ENCODE measurements around the gene STK26. TPM values are rescaled to one million over a fixed set of nuclear protein-coding genes. Genes with fewer than 3 reads are reported as not detected.

Gene STK26
- total and polyA plus RNA-seq, 2 of the 4 experiments (the other 2 are of a cell fraction) = 0.17 to 0.18 TPM

GRCh38 chrX:132068405-132068804 lies 45.3 kb downstream of the STK26 start:
- H3K9me3 ChIP-seq (ENCODE audit: control insufficient read depth, insufficient read depth, low read length) = no peaks in the 10 kb centered on the region
- H3K18ac ChIP-seq (ENCODE audit: low read depth, low read length) = no peak overlapping the region
- no peaks in the 10 kb centered on the region for H3K27me3 ChIP-seq (ENCODE audit: control insufficient read depth, insufficient read depth, low read length)
- H3K4me3 ChIP-seq (ENCODE audit: insufficient read depth, low read depth, low read length) = no peak overlapping the region
- WGBS, 2 experiments (ENCODE audit: extremely low coverage in 2 of 2, insufficient read length in 1 of 2) = no CpG with 5 or more reads among the region's 1 CpG
- H3K27ac ChIP-seq (ENCODE audit: insufficient read depth, low read length) = no peak overlapping the region
- dilution Hi-C loops (cut with HindIII; ENCODE audit: low sequenced_read_pairs, unreplicated experiment) = no loop called here
- H2BK120ac ChIP-seq (ENCODE audit: low read depth, low read length) = no peak overlapping the region
- no peak overlapping the region for H3K4ac ChIP-seq (ENCODE audit: low read depth, low read length)
- DNase-seq (no peak), ATAC-seq (ENCODE audit: low read depth) (no peak)
- no peak overlapping the region for H2BK5ac ChIP-seq (ENCODE audit: low read depth, low read length, poor library complexity, severe bottlenecking)
- H4K20me1 ChIP-seq (ENCODE audit: insufficient read depth, low read length) = no peaks in the 10 kb centered on the region
- TF ChIP-seq, protein P1, sequence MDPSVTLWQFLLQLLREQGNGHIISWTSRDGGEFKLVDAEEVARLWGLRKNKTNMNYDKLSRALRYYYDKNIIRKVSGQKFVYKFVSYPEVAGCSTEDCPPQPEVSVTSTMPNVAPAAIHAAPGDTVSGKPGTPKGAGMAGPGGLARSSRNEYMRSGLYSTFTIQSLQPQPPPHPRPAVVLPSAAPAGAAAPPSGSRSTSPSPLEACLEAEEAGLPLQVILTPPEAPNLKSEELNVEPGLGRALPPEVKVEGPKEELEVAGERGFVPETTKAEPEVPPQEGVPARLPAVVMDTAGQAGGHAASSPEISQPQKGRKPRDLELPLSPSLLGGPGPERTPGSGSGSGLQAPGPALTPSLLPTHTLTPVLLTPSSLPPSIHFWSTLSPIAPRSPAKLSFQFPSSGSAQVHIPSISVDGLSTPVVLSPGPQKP (IDR thresholded peaks at IDR 0.05; ENCODE audit: borderline replicate concordance, low read depth, low read length) = no peak
- no peak for TF ChIP-seq MAZ (IDR thresholded peaks at IDR 0.05; ENCODE audit: borderline replicate concordance, low read depth, low read length)
- TF ChIP-seq MAFK (IDR thresholded peaks at IDR 0.05; ENCODE audit: low read depth, low read length) = no peak
- no peak for TF ChIP-seq SMC3 (IDR thresholded peaks at IDR 0.05; ENCODE audit: low read depth, low read length)
- TF ChIP-seq NFE2L2 (IDR thresholded peaks at IDR 0.05; ENCODE audit: low read depth, low read length) = no peak
- TF ChIP-seq CEBPB (IDR thresholded peaks at IDR 0.05; ENCODE audit: low read depth, low read length) = no peak
- TF ChIP-seq RAD21 (IDR thresholded peaks at IDR 0.05; ENCODE audit: low read length) = no peak
- TF ChIP-seq RFX5 (IDR thresholded peaks at IDR 0.05; ENCODE audit: low read depth, low read length) = no peak
- TF ChIP-seq MXI1 (IDR thresholded peaks at IDR 0.05; ENCODE audit: borderline replicate concordance, low read depth, low read length) = no peak
- no peak for TF ChIP-seq BHLHE40 (IDR thresholded peaks at IDR 0.05; ENCODE audit: low read depth, low read length)
- no peak for TF ChIP-seq POLR2A (IDR thresholded peaks at IDR 0.05; ENCODE audit: low read depth, low read length)
- no peak for TF ChIP-seq CTCF (conservative IDR thresholded peaks at IDR 0.05; ENCODE audit: low read depth, low read length)
- no peak for TF ChIP-seq RCOR1 (IDR thresholded peaks at IDR 0.05; ENCODE audit: insufficient replicate concordance, low read length)
- TF ChIP-seq CHD1 (IDR thresholded peaks at IDR 0.05; ENCODE audit: low read depth, low read length) = no peak
- no peak for TF ChIP-seq USF2 (IDR thresholded peaks at IDR 0.05; ENCODE audit: low read depth, low read length)
- no peak for TF ChIP-seq FOS (IDR thresholded peaks at IDR 0.05; ENCODE audit: low read depth, low read length)
- no peak overlapping the region for H2AK5ac ChIP-seq (ENCODE audit: low read depth, low read length)
- no peak overlapping the region for H3K9ac ChIP-seq (ENCODE audit: low read depth, low read length)
- BruUV-seq (replicated peaks) = no TSS peak
- H3K56ac ChIP-seq (ENCODE audit: extremely low read depth, insufficient read depth, low read length) = no peak overlapping the region
- H4K91ac ChIP-seq (ENCODE audit: insufficient read depth, low read depth, low read length) = no peak overlapping the region
- H3K4me2 ChIP-seq (ENCODE audit: low read depth, low read length) = no peak overlapping the region
- H3K79me1 ChIP-seq (ENCODE audit: low read depth in 1 of 2, low read length in 2 of 2) = no peaks in the 10 kb centered on the region
- H3K9me1 ChIP-seq (ENCODE audit: insufficient read depth, low read length) = no peaks in the 10 kb centered on the region
- no peak overlapping the region for H2AFZ ChIP-seq (replicated peaks; ENCODE audit: low read length, poor library complexity)
- H4K8ac ChIP-seq (ENCODE audit: low read depth in 2 of 2, low read length in 2 of 2) = no peak overlapping the region
- no peak overlapping the region for H3K14ac ChIP-seq (replicated peaks; ENCODE audit: low read depth, low read length)
- H3K36me3 ChIP-seq (ENCODE audit: control insufficient read depth, insufficient read depth, low read length) = no peaks in the 10 kb centered on the region
- H2AK9ac ChIP-seq (replicated peaks; ENCODE audit: low read depth, low read length, poor library complexity) = no peak overlapping the region
- ChIA-PET POLR2A (ENCODE audit: unreplicated experiment) (no interaction called here), CTCF (no interaction called here)
- no peak overlapping the region for H2BK15ac ChIP-seq (ENCODE audit: low read depth, low read length)
- no peak overlapping the region for H3K23ac ChIP-seq (ENCODE audit: low read depth, low read length)
- in situ Hi-C loops (cut with MboI; ENCODE audit: low sequenced_read_pairs) = no loop called here
- no peaks in the 10 kb centered on the region for H3K4me1 ChIP-seq (ENCODE audit: control insufficient read depth, insufficient read depth, low read length)
- no peak overlapping the region for H2BK20ac ChIP-seq (ENCODE audit: low read depth, low read length)
- intact Hi-C loops (cut with micrococcal nuclease) = no loop called here
- H4K5ac ChIP-seq (ENCODE audit: low read depth, low read length) = no peak overlapping the region
